Hematopoietic multipotent progenitor cell (in vitro differentiated cells): ENCODE results near the gene SIT1. TPM values are rescaled to one million over a fixed set of nuclear protein-coding genes. Genes with fewer than 3 reads are reported as not detected.

Source experiments
- DNase-seq, 3 donors: peaks; one replicate each; pipeline ENCODE4 v3.0.0-alpha.2; 2011 to 2015; ENCODE audit warnings: low read depth in 2 of 3, low spot score in 2 of 3
- total RNA-seq: library from RNA; depleted of rRNA; stranded (reverse); fragments of >200 nt; gene quantifications from one replicate; pipeline ENCODE4 v1.2.3, GENCODE V29; 2012

The SIT1 gene
- 0.54 TPM for total RNA-seq

- DNase-seq, result no peak
These were observed at the start of gene SIT1 for GRCh38 chr9:35650341-35651158. SIT1 (minus strand) TSS chr9:35650931; CDS start chr9:35650853, 78 bp downstream.

- DNase-seq, result no peak
These were observed 49.3 kb upstream of the SIT1 start for GRCh38 chr9:35700031-35700430.

- DNase-seq, result no peak
These were observed 47.5 kb upstream of the SIT1 start for GRCh38 chr9:35698231-35698630.

DNA sequence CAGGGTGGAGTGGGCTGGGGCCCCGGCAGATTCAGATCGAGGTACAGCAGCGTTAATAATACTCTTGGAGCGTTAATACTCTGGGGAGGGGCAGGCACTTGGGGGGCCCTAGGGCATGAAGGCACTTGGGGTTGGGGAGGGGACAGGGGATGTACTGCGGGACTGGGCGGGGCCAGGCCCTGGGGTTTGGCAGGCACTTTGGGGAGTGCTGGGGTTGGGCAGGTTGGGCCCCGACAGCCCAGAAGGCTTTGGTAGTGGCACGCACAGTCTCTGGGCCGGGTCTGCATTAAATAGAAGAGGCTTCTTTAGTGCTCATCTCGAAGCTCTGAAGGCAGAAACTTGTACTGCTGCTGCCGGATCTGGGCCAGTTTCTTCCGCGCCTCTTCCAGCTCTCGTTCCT, 46.8 kb upstream of the SIT1 start:
- no peak for DNase-seq

GRCh38 chr9:35696520-35697215, 45.9 kb upstream of the SIT1 start:
- peak; percentile 26 to 51 (median 44) for DNase-seq

DNA sequence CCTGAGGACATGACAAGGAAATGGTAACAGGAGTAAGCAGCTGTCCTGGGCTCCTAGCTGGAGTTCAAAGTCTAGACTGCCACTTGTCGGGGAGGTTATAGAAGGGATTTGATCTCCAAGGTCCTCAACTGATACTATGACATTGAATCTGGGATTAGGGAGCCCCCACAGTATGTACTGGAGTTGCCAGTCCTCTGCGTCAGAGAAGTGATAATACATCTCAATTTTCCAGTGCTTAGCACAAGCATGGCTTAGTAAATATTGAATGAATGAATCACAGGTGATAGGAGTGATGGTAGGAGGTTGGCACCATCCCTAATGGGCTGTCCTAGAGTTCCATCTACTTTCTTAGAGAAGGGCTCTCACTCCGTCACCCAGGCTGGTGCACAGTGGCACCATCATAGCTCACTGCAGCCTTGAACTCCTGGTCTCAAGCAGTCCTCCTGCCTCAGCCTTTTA, 45.2 kb upstream of the SIT1 start:
- DNase-seq, result no peak

GRCh38 chr9:35691757-35692301, 41.1 kb upstream of the SIT1 start:
- no peak for DNase-seq

DNA sequence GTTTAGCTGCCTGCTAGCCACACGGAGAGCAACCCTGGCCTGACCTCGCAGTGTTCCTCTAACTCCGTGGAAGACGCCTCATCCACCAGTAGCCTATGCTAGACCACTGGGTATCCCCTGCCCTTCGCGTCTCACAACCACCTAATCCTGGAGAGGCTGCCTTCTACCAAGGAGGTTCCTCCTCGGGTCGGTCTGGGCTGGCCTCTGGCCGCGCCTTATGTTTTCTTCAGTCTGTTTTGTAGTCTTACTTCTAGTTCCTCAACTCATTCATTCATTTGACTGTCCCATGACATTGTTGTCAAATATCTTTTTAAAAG, 40.6 kb upstream of the SIT1 start:
- no peak for DNase-seq

DNA sequence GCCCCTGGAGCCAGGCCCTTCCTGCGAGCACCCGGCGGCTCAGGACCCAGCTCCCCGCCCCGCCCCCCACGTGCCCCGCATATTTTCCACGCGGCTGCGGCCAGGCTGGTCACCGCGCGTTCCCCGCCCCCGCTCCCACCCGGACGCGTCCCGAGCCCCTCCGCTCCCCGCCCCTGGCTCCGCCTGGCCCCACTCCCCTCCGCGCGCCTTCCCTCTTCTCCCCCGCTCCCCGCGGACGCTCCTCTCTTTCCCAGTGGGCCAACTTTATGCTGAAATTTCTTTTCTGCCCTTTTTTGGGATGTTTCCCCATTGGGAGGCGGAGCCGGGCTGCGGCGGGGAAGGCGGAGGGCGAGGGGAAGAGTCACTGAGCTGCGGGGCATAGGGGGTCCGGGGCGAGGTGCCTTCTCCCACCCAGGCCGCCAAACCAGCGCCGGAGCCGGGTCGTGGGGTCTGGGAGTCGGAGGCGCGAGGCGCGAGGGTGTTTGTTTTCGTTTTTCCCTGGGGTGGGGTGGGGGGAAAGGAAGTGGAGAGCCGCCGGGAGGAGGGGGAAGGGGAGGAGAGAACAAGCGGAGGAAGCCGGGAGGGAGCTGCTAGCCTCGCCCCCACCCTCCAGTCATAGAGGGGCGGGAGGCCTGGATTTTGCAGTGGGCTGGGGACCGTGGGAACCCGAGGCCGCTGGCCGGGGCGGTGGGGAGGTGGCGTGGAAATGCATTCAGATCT, 40.0 kb upstream of the SIT1 start:
- DNase-seq, result peak in 2 of 3 donors; percentile 21 to 39

GRCh38 chr9:35690294-35690613, 39.5 kb upstream of the SIT1 start:
- DNase-seq, result no peak

DNA sequence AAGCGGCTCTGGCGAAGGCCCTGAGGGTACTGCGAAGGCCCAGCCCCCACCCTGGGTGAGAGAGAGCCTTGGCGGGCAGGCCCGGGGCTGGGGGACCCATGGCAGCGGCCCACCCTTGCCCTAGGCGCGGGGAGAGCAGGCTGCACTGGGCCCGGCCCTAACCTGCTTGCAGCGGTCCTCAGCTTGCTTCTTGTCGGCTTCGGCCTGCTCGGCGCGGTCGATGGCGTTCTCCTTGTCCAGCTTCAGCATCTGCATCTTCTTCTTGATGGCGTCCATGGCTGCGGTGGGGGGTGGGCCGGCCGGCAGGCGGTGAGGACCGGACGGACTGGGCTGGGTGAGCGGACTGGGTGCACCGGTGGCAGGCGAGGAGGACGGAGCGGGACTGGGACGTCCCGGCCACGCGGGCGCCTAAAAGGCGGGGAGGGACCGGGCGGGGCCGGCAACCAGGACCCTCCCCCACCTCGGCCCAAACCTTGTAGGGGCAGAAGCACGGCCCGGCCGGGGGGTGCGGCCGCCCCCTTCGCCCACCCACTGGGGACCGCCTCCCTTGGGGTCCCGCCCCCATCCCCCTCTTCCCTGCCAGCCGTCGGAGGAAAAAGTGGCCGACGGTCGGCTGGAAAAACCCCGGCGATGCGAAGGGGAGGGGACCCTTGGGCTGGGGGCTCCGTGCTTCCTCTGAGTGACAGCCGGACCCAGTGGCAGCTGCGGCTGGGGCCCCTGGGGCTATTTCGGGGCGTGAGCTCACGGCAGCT, 39.0 kb upstream of the SIT1 start, which contains the start of gene TPM2:
Gene TPM2 (minus strand): TSS at position 384 of the 752 bp plus-strand sequence. CDS start 108 bp downstream, at position 276.
- DNase-seq, result no peak

GRCh38 chr9:35688558-35689541, 38.1 kb upstream of the SIT1 start:
- peak in 1 of 3 donors; percentile 33 for DNase-seq

DNA sequence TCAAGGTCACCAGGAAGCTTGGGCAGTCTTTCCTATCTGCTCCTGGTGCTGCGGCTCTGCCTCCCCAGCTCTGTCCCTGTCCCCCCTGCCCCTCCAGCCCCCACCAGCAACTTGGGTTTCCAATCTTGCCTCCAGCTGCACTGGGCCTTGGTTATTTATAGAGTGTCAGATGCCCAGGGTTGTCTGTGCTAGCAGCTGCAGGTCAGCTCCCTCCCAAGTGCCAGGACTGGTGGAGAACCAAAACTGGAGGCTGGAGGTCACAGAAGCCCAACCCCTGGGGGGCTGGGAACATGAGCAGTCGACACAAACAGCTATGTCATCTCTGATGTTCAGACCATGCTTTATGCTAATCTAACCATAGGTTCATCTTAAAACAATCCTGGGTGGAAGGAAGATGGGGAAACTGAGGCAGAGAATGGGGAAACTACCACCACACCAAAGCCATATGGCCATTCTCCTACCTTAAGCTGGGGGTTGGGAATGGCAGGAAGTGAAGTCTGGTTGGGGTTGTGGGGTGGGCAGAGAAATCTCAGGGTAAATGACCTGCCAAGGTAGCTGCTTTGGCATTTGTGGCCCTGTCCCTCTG, 37.3 kb upstream of the SIT1 start:
- DNase-seq, result no peak

DNA sequence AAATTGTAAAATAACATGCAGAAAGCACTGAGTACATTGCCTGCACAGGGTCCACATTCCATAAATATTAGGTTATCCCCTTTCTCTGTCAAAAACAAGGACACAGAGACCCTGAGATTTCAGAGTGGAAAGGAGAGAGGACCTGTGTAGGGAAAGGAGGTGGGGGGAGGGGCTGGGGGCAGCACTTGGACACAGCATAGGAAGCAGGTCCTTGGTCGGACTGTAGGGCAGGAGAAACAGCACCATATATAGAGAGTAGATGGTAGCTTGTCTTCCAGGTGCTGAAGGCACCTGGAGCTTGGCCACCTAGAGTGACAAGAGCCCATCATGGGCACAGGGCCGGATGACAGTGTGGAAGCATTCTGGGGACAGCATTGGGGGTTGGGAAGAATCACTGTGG, 36.6 kb upstream of the SIT1 start:
- DNase-seq, result no peak

GRCh38 chr9:35686222-35687203, 35.8 kb upstream of the SIT1 start:
- DNase-seq, result no peak

- DNase-seq, result no peak
These were observed 34.8 kb upstream of the SIT1 start for GRCh38 chr9:35685506-35685905.

DNA sequence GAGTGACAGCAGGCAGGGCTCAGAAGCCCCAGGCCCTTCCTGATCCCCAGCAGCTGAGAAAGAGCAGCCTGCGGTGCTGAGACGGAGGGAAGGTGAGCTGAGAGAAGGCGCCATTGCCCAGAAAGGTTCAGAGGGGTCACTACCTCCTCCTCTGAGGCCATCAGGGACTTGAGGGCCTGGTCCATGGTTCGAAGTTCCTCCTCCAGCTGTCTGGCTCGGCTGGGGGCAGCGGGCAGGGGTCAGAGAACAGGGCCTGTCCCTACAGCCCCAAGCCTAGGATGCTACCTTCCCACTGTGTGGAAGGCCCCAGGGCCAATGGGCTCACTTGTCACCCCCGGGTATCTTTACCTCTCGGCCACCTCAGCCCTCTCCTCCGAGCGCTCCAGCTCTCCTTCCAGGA, 34.2 kb upstream of the SIT1 start:
- no peak for DNase-seq

GRCh38 chr9:35683323-35683722, 32.6 kb upstream of the SIT1 start:
- DNase-seq, result no peak
